ACHN (cell line): ENCODE data around the gene TMEM209.
"Not testable (repeated sequence)": the region's sequence is repeated elsewhere in the genome, so short reads cannot be mapped to it uniquely, and the experiment has no call there.

Experiments used
- DNase-seq: peaks from one replicate; pipeline ENCODE4 v3.0.0-alpha.2; 2015
- in situ Hi-C: cut with HindIII; loops from 2 replicates; pipeline ENCODE4 v1.10.0; 2017; ENCODE audit warnings: low sequenced_read_pairs, low pct_ligation_motif_present, low pct_unique_long_range_greater_than_20kb

The TMEM209 gene

DNA sequence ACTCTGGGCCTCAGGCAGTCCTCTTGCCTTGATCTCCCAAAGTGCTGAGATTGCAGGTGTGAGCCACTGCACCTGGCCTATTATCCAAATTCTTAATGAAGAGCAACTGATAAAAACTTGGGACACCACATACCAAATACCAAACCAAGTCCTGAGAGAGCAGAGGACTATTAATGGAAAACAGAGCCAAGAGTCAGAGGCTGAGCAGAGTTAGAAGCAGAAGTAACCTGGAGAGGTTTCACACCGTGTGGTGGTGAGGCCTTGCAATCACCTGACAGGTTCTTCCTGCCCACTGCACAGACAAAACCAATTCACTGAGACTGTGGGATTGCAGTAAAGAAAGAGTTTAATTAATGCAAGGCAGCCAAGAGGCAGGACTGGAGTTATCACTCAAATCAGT is 18.4 kb upstream of the TMEM209 start:
- DNase-seq, result no peak
- in situ Hi-C loops, result no loop called here

DNA sequence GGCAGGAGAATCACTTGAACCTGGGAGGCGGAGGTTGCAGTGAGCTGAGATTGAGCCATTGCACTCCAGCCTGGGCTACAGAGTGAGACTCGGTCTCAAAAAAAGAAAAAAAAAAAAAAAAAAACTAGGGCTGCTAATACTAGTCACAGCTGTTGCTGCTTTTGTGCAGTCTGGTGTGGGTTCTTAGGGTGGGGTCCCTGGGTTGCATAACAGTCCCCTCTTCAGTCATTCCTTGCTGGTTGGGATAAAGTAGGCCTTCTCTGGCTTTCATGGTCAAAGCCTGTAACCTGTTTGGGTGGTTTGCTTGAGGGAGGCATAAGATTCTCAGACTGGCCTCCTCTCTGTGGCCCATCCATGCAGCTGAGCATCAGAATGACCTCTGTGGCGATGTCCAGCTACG is 16.5 kb upstream of the TMEM209 start:
- DNase-seq, result no peak
- in situ Hi-C loops, result no loop called here

DNA sequence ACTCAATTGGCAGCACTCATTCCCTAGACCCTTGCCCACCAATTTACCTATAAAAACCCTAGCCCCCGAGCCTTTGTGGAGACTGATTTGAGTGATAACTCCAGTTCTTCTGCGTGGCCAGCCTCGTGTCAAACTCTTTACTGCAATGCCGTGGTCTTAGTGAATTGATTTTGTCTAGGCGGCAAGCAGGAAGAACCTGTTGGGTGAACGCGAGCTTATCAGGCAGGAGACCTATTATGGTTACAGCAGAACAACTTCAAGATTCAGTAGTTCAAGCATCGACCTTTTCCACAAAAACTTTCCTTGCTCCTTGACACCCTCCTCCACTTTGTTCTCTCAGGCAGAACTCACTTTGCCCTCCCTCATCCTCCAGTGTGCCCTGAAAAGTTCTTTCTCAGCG is 14.7 kb upstream of the TMEM209 start:
- DNase-seq, result no peak
- in situ Hi-C loops, result no loop called here

DNA sequence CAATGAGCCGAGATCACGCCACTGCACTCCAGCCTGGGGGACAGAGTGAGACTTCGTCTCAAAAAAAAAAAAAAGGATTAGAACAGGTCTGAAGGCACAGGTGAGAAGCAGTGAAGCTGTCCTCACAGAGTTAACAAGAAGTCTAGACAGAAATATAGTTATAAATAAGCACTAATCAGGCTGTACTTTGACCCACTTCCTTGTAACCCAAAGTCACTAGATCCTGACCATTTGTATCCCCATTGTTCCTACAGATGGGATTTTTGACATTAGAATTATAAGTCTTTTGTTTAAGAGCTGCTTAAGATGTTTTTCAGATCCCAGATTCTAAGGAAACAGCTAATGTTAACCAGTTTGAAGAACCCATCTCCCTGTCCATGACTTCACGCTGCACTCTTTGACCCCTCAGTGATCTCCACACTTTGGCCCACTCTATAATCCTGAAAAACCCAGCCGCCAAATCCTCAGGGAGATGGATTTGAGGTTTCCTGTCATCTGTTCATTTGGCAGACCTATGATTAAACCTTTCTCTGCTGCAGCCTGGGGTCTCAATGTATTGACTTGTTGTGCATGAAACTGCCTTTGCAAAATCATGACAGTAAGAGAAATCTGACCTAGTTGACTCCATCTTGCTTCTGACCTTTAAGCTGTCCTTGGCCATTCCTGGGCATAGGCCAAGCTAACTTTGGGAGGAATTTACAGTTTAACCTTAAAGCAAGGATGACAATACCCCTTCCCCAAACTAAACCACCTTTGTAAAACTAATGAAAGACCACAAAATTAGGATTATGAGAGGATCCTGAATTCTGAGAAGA is 13.8 kb upstream of the TMEM209 start:
- DNase-seq, result no peak
- in situ Hi-C loops, result no loop called here

DNA sequence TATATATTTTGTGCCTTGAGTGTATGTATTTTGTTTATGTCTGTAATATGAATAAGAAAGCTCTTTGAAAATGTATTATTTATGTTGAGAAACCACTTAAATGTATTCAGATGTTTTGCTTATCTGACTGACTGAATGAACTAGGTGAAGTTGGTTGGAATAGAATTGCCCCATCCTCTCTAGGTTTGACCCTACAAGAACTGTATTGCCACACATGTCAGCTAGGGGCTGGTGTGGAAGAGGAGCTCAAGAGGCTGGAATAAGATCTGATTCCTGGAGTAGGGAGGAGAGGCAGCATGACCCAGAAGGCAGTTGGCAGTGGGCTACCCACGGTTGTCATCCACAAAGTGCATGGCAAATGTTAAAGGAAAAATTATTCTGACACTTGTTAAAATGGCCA is 11.5 kb upstream of the TMEM209 start:
- in situ Hi-C loops, result no loop called here
- DNase-seq, result no peak

DNA sequence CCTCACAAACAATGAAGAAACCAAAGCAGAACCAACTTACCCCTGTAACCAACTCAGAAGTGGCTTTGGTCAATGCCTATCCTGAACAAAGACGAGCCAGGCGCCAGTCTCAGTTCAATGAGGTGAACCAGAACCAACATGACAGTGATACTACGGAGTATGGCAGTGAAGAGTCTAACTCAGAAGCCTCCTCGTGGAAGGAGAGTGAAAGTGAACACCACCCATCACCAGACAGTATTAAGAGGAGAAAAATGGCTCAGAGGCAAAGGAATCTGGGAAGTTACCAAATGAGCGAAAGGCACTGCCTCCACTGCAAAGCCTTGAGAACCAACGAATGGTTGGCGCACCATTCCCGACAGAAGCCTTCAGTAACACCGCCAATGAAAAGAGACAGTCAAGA is 10.8 kb upstream of the TMEM209 start:
- in situ Hi-C loops, result no loop called here
- no peak for DNase-seq

DNA sequence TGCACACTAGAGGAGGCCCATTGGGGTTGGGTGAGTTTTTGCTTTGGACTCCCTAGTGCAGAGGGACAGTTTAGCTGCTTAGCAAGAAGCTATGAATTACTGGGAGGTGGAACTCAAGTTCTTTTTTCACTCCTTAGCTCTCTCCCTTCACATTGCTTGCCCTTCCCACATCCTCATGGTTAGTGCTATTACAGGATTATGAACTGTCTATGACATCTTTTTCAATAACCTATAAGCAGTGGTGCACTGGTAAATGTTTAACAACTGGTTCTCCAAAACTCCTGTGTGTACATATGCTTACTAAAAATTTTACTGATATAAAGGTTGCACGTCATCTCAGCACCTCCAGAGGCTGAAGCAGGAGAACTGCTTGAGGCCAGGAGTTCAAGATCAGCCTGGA is 8.6 kb upstream of the TMEM209 start:
- DNase-seq, result no peak

DNA sequence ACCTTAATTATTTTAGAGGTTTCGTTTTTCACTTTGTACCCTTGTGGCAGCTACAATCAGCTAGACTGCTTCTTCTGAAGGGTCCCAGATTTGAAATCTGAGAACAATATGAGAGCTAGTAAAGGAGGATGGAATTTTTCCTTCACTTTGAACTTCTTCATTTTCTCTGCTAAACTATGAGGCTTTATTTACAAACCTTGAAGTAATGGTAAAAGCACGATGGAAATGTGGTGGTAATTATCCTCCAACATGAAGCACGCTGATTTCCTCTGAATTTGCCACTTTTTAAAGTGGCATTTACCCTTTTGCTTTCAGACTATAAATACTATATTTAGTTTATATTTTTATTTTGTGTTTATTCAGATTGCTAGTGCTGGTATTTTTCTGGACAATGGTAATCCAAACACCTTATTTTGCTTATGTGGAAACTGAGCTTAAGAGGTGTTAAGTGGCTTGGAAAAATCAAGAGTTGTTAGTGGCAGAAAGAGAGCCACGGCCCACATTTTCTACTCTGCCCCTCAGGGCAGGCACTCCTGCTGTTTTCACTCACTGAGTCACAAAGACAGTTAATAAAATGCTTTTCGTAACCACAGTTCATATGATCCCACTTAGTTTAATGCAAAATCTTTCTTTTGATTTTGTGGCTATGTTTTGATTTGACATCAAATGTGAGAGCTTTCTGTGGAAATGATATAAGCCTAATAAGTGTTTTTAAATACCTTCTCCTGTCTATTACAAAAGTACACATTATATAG is 5.2 kb upstream of the TMEM209 start:
- no peak for DNase-seq
- in situ Hi-C loops, result no loop called here

More for the DNA sequence above, 8.6 kb upstream of the TMEM209 start:
- in situ Hi-C loops, result no loop called here

DNA sequence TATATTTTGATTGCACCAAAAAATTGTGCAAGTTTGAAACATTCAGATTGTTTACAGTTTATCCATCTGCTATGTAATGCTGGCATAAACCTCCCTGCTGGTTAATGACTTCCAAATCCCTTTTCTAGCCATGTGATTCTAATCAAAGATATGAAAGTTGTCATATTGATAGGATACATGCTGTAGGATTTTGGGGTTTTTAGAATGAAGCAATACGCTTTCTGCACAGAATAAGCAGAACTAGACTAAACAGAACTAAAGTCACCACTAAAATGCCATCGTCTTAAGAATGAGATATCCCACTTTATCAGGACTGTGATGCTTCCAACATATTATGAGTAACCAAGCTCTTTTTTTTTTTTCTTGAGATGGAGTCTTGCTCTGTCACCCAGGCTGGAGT is 3.3 kb upstream of the TMEM209 start:
- in situ Hi-C loops, result no loop called here
- DNase-seq, result no peak

DNA sequence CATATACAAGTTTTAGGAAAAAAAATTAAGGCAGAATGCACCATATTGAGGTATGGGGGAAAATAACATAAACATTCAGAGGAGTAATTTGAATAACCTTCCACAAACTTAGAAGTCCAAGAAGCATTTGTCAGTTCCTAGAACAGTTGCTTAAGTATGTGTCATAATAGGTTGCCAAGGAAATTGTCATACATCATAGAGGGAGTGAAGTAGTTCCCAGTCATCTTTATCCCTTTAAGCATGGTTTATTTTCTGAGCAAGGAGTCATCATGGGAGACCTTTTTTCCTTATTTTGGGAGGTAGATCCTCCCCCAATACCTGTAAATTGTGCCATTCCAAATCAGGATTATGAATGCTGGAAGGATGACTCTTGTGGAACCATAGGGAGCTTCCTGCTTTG is 2.4 kb upstream of the TMEM209 start, which contains the start of gene SSMEM1:
TSS of gene SSMEM1 (plus strand) at position 219 of the 400 bp plus-strand sequence. CDS start at position 270, 51 bp downstream.
- no peak for DNase-seq
- in situ Hi-C loops, result no loop called here

GRCh38 chr7:130207033-130207432 is 1.8 kb upstream of the TMEM209 start:
- DNase-seq, result no peak
- in situ Hi-C loops, result no loop called here

DNA sequence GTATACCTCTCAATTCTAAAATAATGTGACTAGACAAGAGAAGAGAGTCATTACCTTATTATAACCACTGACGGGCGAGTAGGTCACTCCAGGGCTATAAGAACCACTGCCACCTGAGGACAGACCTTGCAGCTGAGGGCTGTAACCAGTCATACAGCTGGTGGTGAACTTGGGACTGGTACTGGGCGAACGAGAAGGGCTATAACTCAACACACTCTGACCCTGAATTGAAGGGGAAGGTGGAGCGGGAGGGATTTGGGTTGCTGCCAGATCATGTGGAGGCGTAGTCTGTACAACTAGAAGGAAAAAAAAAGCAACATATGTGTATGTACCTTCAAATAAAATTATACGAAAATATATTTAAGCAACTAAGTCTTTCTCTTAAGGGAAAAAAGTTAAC is 3.4 kb downstream of the TMEM209 start:
- DNase-seq, result no peak
- in situ Hi-C loops, result no loop called here

DNA sequence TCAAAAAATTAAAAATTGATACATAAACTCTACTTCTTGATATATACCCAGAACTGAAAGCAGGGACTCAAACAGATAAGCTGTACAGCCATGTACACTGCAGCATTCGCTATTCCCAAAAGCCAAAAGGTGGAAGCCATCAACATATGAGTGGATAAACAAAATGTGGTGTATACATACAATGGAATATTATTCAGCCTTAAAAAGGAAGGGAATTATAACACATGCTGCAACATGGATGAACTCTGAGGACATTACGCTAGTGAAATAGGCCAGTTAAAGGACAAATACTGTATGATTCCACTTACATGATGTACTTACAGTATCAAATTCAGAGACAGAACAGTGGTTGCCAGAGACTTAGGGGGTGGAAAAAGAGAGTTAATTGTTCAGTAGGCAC is 8.1 kb downstream of the TMEM209 start:
- in situ Hi-C loops, result no loop called here
- no peak for DNase-seq

GRCh38 chr7:130196476-130196875 is 8.7 kb downstream of the TMEM209 start:
- no peak for DNase-seq
- in situ Hi-C loops, result no loop called here

- in situ Hi-C loops, result no loop called here
- no peak for DNase-seq
Observed at GRCh38 chr7:130195396-130195795, 9.8 kb downstream of the TMEM209 start.

- DNase-seq, result no peak
- in situ Hi-C loops, result no loop called here
Observed at GRCh38 chr7:130191791-130192190, 13.4 kb downstream of the TMEM209 start.

- in situ Hi-C loops, result no loop called here
- DNase-seq, result no peak
Observed at GRCh38 chr7:130189343-130189742, 15.9 kb downstream of the TMEM209 start.

GRCh38 chr7:130187360-130187759 is 17.8 kb downstream of the TMEM209 start:
- in situ Hi-C loops, result no loop called here
- no peak for DNase-seq

DNA sequence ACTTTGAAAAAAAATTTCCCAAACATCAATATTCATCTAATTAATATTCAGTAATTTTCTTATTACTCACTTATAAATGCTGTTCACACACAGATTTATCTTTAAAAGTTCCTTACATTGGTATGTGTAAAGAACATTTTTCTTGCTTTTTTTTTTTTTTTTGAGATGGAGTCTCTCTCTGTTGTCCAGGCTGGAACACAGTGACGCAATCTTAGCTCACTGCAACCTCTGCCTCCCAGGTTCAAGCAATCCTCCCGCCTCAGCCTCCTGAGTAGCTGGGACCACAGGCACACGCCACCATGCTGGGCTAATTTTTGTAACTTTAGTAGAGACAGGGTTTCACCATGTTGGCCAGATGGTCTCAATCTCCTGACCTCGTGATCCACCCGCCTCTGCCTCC is 20.9 kb downstream of the TMEM209 start:
- in situ Hi-C loops, DNase-seq: not testable (repeated sequence)

- DNase-seq, result no peak
- in situ Hi-C loops, result no loop called here
Observed at GRCh38 chr7:130182990-130183389, 22.2 kb downstream of the TMEM209 start.
